HepG2 (cell line): ENCODE measurements around the gene BMF. TPM values are rescaled to one million over a fixed set of nuclear protein-coding genes. Genes with fewer than 3 reads are reported as not detected.

Source experiments
- GTF2F1 ChIP-seq: fragments of 150-350 bp; IDR thresholded peaks from 2 replicates; pipeline ENCODE4 v1.6.1; 2014; ENCODE audit warnings: low read length
- KLF12 ChIP-seq: sonication (generic); formaldehyde crosslinking; IDR thresholded peaks from 2 replicates; pipeline ENCODE4 v1.4.0; 2020; ENCODE audit warnings: missing genetic modification reagents, borderline replicate concordance
- MED1 ChIP-seq: sonication (generic); formaldehyde crosslinking; IDR thresholded peaks from 2 replicates; pipeline ENCODE4 v1.4.0; 2020; ENCODE audit warnings: missing genetic modification reagents
- SIN3B ChIP-seq: fragments of 150-350 bp; IDR thresholded peaks from 2 replicates; pipeline ENCODE4 v1.6.1; 2014; ENCODE audit warnings: low read length
- SYNCRIP ChIP-seq: fragments of 200-400 bp; formaldehyde crosslinking; IDR thresholded peaks from 2 replicates; pipeline ENCODE4 v1.6.1; 2018; ENCODE audit warnings: mild to moderate bottlenecking, low read depth, low read length; ENCODE audit not compliant: insufficient read depth
- THAP11 ChIP-seq: IDR thresholded peaks from 2 replicates; pipeline ENCODE4 v1.6.1; 2016; ENCODE audit warnings: missing biosample characterization, missing genetic modification reagents
- ZNF562 ChIP-seq: sonication (generic); formaldehyde crosslinking; IDR thresholded peaks from 2 replicates; pipeline ENCODE4 v1.8.0; 2022; ENCODE audit warnings: missing genetic modification reagents, borderline replicate concordance
- ZNF773 ChIP-seq: sonication (generic); formaldehyde crosslinking; IDR thresholded peaks from 2 replicates; pipeline ENCODE4 v1.4.0; 2020; ENCODE audit warnings: missing genetic modification reagents, borderline replicate concordance
- polyA plus RNA-seq, 8 experiments: library from polyadenylated mRNA; depleted of rRNA in 3 of 8; stranded (reverse) in 7 of 8; unstranded in 1 of 8; fragments of >200 nt; fragmentation: Illumina TruSeq in 4 of 8; extraction: Trizol in 4 of 8; gene quantifications; 2 replicates each; pipeline versions ENCODE4 v1.2.1 to v1.2.3, GENCODE V29; 2011 to 2016; ENCODE audit warnings: low read depth in 4 of 8, missing spikeins in 1 of 8, mixed read lengths in 1 of 8; ENCODE audit not compliant: insufficient read depth in 1 of 8
- total RNA-seq, 5 experiments: library from RNA; depleted of rRNA; stranded (reverse); fragments of >200 nt; fragmentation: Illumina TruSeq; extraction: Trizol; gene quantifications; 2 replicates each; pipeline ENCODE4 v1.2.3, GENCODE V29; 2016; ENCODE audit warnings: low read depth in 1 of 5
- TF ChIP-seq, protein P1 (sequence below): sonication (generic); formaldehyde crosslinking; IDR thresholded peaks from 2 replicates; pipeline ENCODE4 v1.4.0; 2020; ENCODE audit warnings: mild to moderate bottlenecking, missing genetic modification reagents, borderline replicate concordance
- TF ChIP-seq, protein P2 (sequence below): sonication (generic); formaldehyde crosslinking; IDR thresholded peaks from 2 replicates; pipeline ENCODE4 v1.8.0; 2022; ENCODE audit warnings: missing genetic modification reagents, mild to moderate bottlenecking, moderate library complexity, borderline replicate concordance
- TF ChIP-seq, protein P3 (sequence below), 2 experiments: fragments of 450-650 bp in 1 of 2; sonication (generic) in 1 of 2; formaldehyde crosslinking in 1 of 2; IDR thresholded peaks; 2 replicates each; pipeline versions ENCODE4 v1.6.1 to v1.8.0; 2016 to 2022; ENCODE audit warnings: antibody characterized with exemption in 1 of 2, mild to moderate bottlenecking in 1 of 2, missing genetic modification reagents in 1 of 2
- TF ChIP-seq, protein P4 (sequence below): sonication (generic); formaldehyde crosslinking; IDR thresholded peaks from 2 replicates; pipeline ENCODE4 v1.4.0; 2020; ENCODE audit warnings: low read depth, mild to moderate bottlenecking, missing genetic modification reagents

BMF gene
- total and polyA plus RNA-seq, 2 of the 13 experiments (the other 11 are each of a cell fraction or from before 2014, with no cell fraction given) = 8.7 to 15.9 TPM

DNA sequence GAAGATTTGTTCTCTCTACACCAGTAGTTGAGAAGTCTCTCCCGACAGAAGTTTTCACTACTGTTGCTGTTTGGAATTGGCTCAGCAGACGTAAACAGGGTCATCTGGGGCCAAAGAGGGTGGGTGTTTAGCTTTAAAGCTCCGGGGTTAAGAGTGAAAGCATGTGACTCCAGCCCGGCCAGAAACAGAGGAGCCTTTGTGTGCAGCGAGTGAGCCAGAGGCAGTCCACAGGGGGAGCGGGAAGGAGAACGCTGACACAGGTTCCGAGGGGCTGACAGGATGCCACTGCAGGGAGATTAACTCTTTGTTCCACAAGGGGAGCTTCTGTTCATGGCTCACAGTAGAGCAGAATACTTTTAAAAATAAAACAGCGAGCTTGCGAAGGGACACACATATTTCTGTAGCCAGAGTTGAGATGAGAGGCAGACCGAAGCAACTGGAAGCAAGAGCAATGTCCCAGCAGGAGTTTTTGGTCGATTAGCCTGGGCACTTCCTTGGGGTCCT lies 26.9 kb downstream of the BMF start (continued):
- TF ChIP-seq, protein P1, sequence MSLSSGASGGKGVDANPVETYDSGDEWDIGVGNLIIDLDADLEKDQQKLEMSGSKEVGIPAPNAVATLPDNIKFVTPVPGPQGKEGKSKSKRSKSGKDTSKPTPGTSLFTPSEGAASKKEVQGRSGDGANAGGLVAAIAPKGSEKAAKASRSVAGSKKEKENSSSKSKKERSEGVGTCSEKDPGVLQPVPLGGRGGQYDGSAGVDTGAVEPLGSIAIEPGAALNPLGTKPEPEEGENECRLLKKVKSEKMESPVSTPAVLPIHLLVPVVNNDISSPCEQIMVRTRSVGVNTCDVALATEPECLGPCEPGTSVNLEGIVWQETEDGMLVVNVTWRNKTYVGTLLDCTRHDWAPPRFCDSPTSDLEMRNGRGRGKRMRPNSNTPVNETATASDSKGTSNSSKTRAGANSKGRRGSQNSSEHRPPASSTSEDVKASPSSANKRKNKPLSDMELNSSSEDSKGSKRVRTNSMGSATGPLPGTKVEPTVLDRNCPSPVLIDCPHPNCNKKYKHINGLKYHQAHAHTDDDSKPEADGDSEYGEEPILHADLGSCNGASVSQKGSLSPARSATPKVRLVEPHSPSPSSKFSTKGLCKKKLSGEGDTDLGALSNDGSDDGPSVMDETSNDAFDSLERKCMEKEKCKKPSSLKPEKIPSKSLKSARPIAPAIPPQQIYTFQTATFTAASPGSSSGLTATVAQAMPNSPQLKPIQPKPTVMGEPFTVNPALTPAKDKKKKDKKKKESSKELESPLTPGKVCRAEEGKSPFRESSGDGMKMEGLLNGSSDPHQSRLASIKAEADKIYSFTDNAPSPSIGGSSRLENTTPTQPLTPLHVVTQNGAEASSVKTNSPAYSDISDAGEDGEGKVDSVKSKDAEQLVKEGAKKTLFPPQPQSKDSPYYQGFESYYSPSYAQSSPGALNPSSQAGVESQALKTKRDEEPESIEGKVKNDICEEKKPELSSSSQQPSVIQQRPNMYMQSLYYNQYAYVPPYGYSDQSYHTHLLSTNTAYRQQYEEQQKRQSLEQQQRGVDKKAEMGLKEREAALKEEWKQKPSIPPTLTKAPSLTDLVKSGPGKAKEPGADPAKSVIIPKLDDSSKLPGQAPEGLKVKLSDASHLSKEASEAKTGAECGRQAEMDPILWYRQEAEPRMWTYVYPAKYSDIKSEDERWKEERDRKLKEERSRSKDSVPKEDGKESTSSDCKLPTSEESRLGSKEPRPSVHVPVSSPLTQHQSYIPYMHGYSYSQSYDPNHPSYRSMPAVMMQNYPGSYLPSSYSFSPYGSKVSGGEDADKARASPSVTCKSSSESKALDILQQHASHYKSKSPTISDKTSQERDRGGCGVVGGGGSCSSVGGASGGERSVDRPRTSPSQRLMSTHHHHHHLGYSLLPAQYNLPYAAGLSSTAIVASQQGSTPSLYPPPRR (CRISPR knock-in tag) = peak; percentile 81
- TF ChIP-seq, protein P2, sequence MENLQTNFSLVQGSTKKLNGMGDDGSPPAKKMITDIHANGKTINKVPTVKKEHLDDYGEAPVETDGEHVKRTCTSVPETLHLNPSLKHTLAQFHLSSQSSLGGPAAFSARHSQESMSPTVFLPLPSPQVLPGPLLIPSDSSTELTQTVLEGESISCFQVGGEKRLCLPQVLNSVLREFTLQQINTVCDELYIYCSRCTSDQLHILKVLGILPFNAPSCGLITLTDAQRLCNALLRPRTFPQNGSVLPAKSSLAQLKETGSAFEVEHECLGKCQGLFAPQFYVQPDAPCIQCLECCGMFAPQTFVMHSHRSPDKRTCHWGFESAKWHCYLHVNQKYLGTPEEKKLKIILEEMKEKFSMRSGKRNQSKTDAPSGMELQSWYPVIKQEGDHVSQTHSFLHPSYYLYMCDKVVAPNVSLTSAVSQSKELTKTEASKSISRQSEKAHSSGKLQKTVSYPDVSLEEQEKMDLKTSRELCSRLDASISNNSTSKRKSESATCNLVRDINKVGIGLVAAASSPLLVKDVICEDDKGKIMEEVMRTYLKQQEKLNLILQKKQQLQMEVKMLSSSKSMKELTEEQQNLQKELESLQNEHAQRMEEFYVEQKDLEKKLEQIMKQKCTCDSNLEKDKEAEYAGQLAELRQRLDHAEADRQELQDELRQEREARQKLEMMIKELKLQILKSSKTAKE = peak; percentile 89
- TF ChIP-seq MED1 (CRISPR knock-in tag) (peak; percentile 93), ZNF773 (CRISPR knock-in tag) (no peak), SIN3B (no peak), ZNF562 (CRISPR knock-in tag) (no peak), GTF2F1 (no peak), KLF12 (0 out of 2 replicates have a peak, but pooled peaks have one; percentile 28), THAP11 (CRISPR knock-in tag) (peak; percentile 62), SYNCRIP (no peak)
- TF ChIP-seq, protein P3, sequence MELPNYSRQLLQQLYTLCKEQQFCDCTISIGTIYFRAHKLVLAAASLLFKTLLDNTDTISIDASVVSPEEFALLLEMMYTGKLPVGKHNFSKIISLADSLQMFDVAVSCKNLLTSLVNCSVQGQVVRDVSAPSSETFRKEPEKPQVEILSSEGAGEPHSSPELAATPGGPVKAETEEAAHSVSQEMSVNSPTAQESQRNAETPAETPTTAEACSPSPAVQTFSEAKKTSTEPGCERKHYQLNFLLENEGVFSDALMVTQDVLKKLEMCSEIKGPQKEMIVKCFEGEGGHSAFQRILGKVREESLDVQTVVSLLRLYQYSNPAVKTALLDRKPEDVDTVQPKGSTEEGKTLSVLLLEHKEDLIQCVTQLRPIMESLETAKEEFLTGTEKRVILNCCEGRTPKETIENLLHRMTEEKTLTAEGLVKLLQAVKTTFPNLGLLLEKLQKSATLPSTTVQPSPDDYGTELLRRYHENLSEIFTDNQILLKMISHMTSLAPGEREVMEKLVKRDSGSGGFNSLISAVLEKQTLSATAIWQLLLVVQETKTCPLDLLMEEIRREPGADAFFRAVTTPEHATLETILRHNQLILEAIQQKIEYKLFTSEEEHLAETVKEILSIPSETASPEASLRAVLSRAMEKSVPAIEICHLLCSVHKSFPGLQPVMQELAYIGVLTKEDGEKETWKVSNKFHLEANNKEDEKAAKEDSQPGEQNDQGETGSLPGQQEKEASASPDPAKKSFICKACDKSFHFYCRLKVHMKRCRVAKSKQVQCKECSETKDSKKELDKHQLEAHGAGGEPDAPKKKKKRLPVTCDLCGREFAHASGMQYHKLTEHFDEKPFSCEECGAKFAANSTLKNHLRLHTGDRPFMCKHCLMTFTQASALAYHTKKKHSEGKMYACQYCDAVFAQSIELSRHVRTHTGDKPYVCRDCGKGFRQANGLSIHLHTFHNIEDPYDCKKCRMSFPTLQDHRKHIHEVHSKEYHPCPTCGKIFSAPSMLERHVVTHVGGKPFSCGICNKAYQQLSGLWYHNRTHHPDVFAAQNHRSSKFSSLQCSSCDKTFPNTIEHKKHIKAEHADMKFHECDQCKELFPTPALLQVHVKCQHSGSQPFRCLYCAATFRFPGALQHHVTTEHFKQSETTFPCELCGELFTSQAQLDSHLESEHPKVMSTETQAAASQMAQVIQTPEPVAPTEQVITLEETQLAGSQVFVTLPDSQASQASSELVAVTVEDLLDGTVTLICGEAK (IDR thresholded peaks at IDR 0.05) = no peak
- TF ChIP-seq, protein P3 (CRISPR knock-in tag; IDR thresholded peaks at IDR 0.05) = no peak; the same call in 1 of the 2 replicates
- TF ChIP-seq, protein P4, sequence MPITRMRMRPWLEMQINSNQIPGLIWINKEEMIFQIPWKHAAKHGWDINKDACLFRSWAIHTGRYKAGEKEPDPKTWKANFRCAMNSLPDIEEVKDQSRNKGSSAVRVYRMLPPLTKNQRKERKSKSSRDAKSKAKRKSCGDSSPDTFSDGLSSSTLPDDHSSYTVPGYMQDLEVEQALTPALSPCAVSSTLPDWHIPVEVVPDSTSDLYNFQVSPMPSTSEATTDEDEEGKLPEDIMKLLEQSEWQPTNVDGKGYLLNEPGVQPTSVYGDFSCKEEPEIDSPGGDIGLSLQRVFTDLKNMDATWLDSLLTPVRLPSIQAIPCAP (CRISPR knock-in tag) = no peak
